Parathyroid adenoma (tissue), 2 donors: Measurements from ENCODE around the gene NAA25.

Experiments
- H2AFZ ChIP-seq: fragments of 300-600 bp; sonication (generic); one replicate; pipeline ENCODE4 v1.7.0; 2017; ENCODE audit warnings: antibody characterized with exemption, mild to moderate bottlenecking
- H3K27ac ChIP-seq: fragments of 300-600 bp; sonication (generic); one replicate; pipeline ENCODE4 v1.7.0; 2017
- H3K27me3 ChIP-seq: fragments of 300-600 bp; sonication (generic); one replicate; pipeline ENCODE4 v1.7.0; 2017; ENCODE audit warnings: low read length; ENCODE audit not compliant: control insufficient read depth, insufficient read depth
- H3K36me3 ChIP-seq: fragments of 300-600 bp; sonication (generic); one replicate; pipeline ENCODE4 v1.7.0; 2017; ENCODE audit warnings: low read length; ENCODE audit not compliant: control insufficient read depth, insufficient read depth
- H3K4me1 ChIP-seq: fragments of 300-600 bp; sonication (generic); one replicate; pipeline ENCODE4 v1.7.0; 2017; ENCODE audit warnings: control low read depth
- H3K4me2 ChIP-seq: fragments of 300-600 bp; sonication (generic); one replicate; pipeline ENCODE4 v1.7.0; 2017; ENCODE audit warnings: low read length
- H3K4me3 ChIP-seq: fragments of 300-600 bp; sonication (generic); one replicate; pipeline ENCODE4 v1.7.0; 2017; ENCODE audit warnings: low read depth, low read length
- H3K79me2 ChIP-seq: fragments of 300-600 bp; sonication (generic); one replicate; pipeline ENCODE4 v1.7.0; 2017; ENCODE audit warnings: control low read depth
- H3K9ac ChIP-seq: fragments of 300-600 bp; sonication (generic); one replicate; pipeline ENCODE4 v1.7.0; 2017; ENCODE audit warnings: mild to moderate bottlenecking
- H3K9me3 ChIP-seq: fragments of 300-600 bp; sonication (generic); one replicate; pipeline ENCODE4 v1.7.0; 2017; ENCODE audit warnings: low read length; ENCODE audit not compliant: control insufficient read depth
- TF ChIP-seq, protein P1 (sequence below): fragments of 300-600 bp; sonication (generic); IDR thresholded peaks from one replicate; pipeline ENCODE4 v1.7.0; 2017; ENCODE audit warnings: antibody characterized with exemption, mild to moderate bottlenecking
- donor health status: primary hyperparathyroidism.

Gene NAA25

DNA sequence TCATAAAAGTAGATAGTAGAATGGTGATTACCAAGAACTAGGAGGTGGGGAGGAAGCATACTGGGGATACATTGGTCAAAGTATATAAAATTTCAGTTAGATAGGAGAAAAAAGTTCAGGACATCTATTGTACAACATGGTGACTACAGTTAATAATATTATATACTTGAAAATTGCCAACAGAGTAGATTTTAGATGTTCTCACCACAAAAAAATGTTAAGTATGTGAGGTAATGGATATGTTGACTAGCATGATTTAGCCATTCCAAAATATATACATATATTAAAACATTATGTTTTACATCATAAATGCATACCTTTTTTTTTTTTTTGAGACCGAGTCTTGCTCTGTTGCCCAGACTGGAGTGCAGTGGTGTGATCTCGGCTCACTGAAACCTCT, 126.6 kb downstream of the NAA25 start:
- H3K4me3 ChIP-seq = no peak overlapping the region
- H3K79me2 ChIP-seq = peaks cover 18% of the 10 kb centered on the region
- no peaks in the 10 kb centered on the region for H3K9me3 ChIP-seq
- no peaks in the 10 kb centered on the region for H3K36me3 ChIP-seq
- H3K27ac ChIP-seq = no peak overlapping the region
- H3K9ac ChIP-seq = no peak overlapping the region
- no peaks in the 10 kb centered on the region for H3K27me3 ChIP-seq
- H3K4me1 ChIP-seq = no peaks in the 10 kb centered on the region
- TF ChIP-seq, protein P1, sequence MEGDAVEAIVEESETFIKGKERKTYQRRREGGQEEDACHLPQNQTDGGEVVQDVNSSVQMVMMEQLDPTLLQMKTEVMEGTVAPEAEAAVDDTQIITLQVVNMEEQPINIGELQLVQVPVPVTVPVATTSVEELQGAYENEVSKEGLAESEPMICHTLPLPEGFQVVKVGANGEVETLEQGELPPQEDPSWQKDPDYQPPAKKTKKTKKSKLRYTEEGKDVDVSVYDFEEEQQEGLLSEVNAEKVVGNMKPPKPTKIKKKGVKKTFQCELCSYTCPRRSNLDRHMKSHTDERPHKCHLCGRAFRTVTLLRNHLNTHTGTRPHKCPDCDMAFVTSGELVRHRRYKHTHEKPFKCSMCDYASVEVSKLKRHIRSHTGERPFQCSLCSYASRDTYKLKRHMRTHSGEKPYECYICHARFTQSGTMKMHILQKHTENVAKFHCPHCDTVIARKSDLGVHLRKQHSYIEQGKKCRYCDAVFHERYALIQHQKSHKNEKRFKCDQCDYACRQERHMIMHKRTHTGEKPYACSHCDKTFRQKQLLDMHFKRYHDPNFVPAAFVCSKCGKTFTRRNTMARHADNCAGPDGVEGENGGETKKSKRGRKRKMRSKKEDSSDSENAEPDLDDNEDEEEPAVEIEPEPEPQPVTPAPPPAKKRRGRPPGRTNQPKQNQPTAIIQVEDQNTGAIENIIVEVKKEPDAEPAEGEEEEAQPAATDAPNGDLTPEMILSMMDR = no peak
- H3K4me2 ChIP-seq = no peak overlapping the region
- no peak overlapping the region for H2AFZ ChIP-seq

- H3K9me3 ChIP-seq = no peaks in the 10 kb centered on the region
- no peak overlapping the region for H2AFZ ChIP-seq
- no peaks in the 10 kb centered on the region for H3K27me3 ChIP-seq
- H3K27ac ChIP-seq = no peak overlapping the region
- no peaks in the 10 kb centered on the region for H3K36me3 ChIP-seq
- TF ChIP-seq, protein P1 = no peak
- no peaks in the 10 kb centered on the region for H3K4me1 ChIP-seq
- H3K4me2 ChIP-seq = no peak overlapping the region
- H3K79me2 ChIP-seq = peaks cover 15% of the 10 kb centered on the region
- H3K4me3 ChIP-seq = no peak overlapping the region
- H3K9ac ChIP-seq = no peak overlapping the region
These were observed 128.0 kb downstream of the NAA25 start for GRCh38 chr12:111980598-111980997.

GRCh38 chr12:111978545-111978944, 130.0 kb downstream of the NAA25 start:
- Histone ChIP-seq H3K36me3 (no peaks in the 10 kb centered on the region), H3K4me1 (no peaks in the 10 kb centered on the region), H3K9me3 (no peaks in the 10 kb centered on the region), H3K79me2 (peaks cover 12% of the 10 kb centered on the region), H2AFZ (no peak overlapping the region), H3K27ac (no peak overlapping the region), H3K4me3 (no peak overlapping the region), H3K9ac (no peak overlapping the region), H3K27me3 (no peaks in the 10 kb centered on the region), H3K4me2 (no peak overlapping the region)
- TF ChIP-seq, protein P1 = no peak

DNA sequence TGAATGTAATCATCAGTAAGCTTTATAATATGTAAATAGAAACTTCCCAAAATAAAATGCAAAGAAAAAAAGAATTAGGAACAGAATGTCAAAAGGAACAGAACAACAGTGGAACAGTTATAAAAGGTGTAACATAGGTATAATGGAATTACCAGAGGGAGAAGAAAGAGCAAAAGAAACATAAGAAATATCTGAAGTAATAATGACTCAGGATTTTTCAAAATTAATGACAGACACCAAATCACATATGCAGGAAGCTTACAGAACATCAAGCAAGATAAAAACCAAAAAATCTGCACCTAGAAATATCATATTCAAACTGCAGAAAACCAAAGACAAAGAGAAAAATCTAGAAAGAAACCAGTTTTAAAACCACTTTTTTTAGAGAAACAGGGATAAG, 131.7 kb downstream of the NAA25 start:
- Histone ChIP-seq H3K79me2 (no peaks in the 10 kb centered on the region), H3K4me2 (no peak overlapping the region), H3K9me3 (no peaks in the 10 kb centered on the region), H3K27me3 (no peaks in the 10 kb centered on the region), H3K4me1 (no peaks in the 10 kb centered on the region), H3K9ac (no peak overlapping the region), H3K27ac (no peak overlapping the region), H2AFZ (no peak overlapping the region), H3K36me3 (no peaks in the 10 kb centered on the region), H3K4me3 (no peak overlapping the region)
- TF ChIP-seq, protein P1 = no peak
